ENCODE results near the gene HSPA12A. TPM values are rescaled to one million over a fixed set of nuclear protein-coding genes. Genes with fewer than 3 reads are reported as not detected.

Gene HSPA12A
- total RNA-seq, 1 donor from 2014 or later: 4.0 TPM

- no peak overlapping the region for H3K4me3 Mint-ChIP-seq (ENCODE audit: unreplicated experiment)
- H3K36me3 Mint-ChIP-seq (ENCODE audit: unreplicated experiment): no peaks in the 10 kb centered on the region
- no peak for DNase-seq (ENCODE audit: extremely low spot score, unreplicated experiment)
- H3K27me3 Mint-ChIP-seq (ENCODE audit: unreplicated experiment): no peaks in the 10 kb centered on the region
- H3K9me3 Mint-ChIP-seq (ENCODE audit: unreplicated experiment): no peaks in the 10 kb centered on the region
- no peak overlapping the region for H3K27ac Mint-ChIP-seq (ENCODE audit: unreplicated experiment)
- H3K4me1 Mint-ChIP-seq (ENCODE audit: unreplicated experiment): peaks cover 5% of the 10 kb centered on the region
- TF ChIP-seq CTCF (IDR thresholded peaks at IDR 0.05): no peak
Measured at GRCh38 chr10:116721547-116722392, 20.6 kb downstream of the HSPA12A start.

DNA sequence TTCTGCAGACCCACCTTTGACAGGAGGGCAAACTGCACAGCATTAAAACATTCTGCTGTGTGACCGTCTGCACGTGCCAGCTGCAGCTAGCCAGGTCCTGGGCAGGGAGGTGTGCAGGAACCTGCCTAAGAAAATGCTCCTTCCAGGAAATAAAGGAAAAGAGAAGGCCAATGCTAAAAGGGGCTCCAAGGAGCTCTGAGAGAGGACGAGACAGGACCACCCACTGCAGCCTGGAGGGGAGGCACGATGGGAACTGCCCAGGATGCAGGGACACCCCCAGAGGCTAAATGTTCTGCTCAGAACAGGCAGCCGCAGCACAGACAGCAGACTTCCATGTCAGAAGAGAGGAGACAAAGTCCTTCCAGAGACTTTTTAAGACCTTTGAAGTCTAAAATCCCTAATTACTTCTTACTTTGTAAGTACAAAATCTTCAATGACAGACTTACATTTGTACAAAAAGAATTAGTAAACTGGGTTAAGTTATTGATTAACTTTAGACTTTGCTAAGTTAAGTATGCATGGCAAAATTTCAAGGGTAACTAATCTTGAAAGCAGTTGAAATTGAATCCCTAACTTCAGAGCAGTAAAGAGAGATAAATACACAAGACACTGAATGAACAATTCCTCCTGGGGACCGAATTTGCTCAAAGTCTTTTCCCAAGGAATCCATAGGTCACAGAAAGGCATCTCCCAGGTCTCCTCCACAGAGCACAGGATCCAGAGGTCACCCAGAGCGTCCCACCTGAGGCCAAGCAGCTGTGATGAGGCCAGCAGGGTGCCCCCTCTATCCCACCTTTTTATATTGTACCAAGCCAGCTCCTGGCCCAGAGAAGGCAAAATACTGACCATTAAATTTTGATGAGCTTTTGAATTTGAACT, 21.5 kb downstream of the HSPA12A start:
- H3K9me3 Mint-ChIP-seq (ENCODE audit: unreplicated experiment): no peaks in the 10 kb centered on the region
- peaks cover 5% of the 10 kb centered on the region for H3K4me1 Mint-ChIP-seq (ENCODE audit: unreplicated experiment)
- no peak for TF ChIP-seq CTCF (IDR thresholded peaks at IDR 0.05)
- no peaks in the 10 kb centered on the region for H3K27me3 Mint-ChIP-seq (ENCODE audit: unreplicated experiment)
- no peaks in the 10 kb centered on the region for H3K36me3 Mint-ChIP-seq (ENCODE audit: unreplicated experiment)
- H3K27ac Mint-ChIP-seq (ENCODE audit: unreplicated experiment): no peak overlapping the region
- DNase-seq (ENCODE audit: extremely low spot score, unreplicated experiment): no peak
- no peak overlapping the region for H3K4me3 Mint-ChIP-seq (ENCODE audit: unreplicated experiment)

- Mint-ChIP-seq H3K4me1 (ENCODE audit: unreplicated experiment) (peaks cover 5% of the 10 kb centered on the region), H3K36me3 (ENCODE audit: unreplicated experiment) (no peaks in the 10 kb centered on the region), H3K4me3 (ENCODE audit: unreplicated experiment) (no peak overlapping the region), H3K27me3 (ENCODE audit: unreplicated experiment) (no peaks in the 10 kb centered on the region), H3K9me3 (ENCODE audit: unreplicated experiment) (no peaks in the 10 kb centered on the region), H3K27ac (ENCODE audit: unreplicated experiment) (no peak overlapping the region)
- TF ChIP-seq CTCF (IDR thresholded peaks at IDR 0.05): no peak
- no peak for DNase-seq (ENCODE audit: extremely low spot score, unreplicated experiment)
Measured at GRCh38 chr10:116720241-116720643, 22.1 kb downstream of the HSPA12A start.

DNA sequence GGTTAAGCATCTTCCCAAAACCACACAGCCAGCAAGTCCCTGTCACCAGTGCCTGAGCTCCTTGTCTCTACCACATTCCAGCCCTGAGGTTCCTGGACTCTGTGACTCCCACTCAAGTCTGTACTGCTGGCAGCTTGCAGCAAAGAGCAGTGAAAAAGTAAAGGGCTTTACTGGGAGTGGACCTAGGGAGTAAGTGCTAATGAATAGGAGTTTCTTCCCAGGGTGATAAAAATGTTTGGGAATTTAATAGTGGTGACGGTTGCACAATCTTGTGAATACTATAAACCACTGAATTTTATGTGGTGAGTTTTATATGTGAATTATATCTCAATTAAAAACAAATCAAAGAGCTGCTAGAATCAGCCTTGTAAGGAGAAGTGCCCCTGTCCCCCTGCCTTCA, 22.6 kb downstream of the HSPA12A start:
- no peak for DNase-seq (ENCODE audit: extremely low spot score, unreplicated experiment)
- peaks cover 5% of the 10 kb centered on the region for H3K4me1 Mint-ChIP-seq (ENCODE audit: unreplicated experiment)
- no peaks in the 10 kb centered on the region for H3K36me3 Mint-ChIP-seq (ENCODE audit: unreplicated experiment)

More for the DNA sequence above, 22.6 kb downstream of the HSPA12A start:
- H3K4me3 Mint-ChIP-seq (ENCODE audit: unreplicated experiment): no peak overlapping the region
- no peak overlapping the region for H3K27ac Mint-ChIP-seq (ENCODE audit: unreplicated experiment)
- no peak for TF ChIP-seq CTCF (IDR thresholded peaks at IDR 0.05)
- H3K9me3 Mint-ChIP-seq (ENCODE audit: unreplicated experiment): no peaks in the 10 kb centered on the region
- H3K27me3 Mint-ChIP-seq (ENCODE audit: unreplicated experiment): no peaks in the 10 kb centered on the region
